Loucy (cell line): ENCODE results near the gene ELL2.
A peak's percentile ranks its signal among the peaks of the same experiment; 100 is the strongest.

Experiments
- H2AFZ ChIP-seq: fragments of 200-600 bp; sonication (generic); 2 replicates; pipeline ENCODE4 v1.6.0; 2016; ENCODE audit warnings: antibody characterized with exemption, mild to moderate bottlenecking, low read length, moderate library complexity
- H3F3A ChIP-seq: fragments of 200-600 bp; 2 replicates; pipeline ENCODE4 v1.6.0; 2016; ENCODE audit warnings: antibody characterized with exemption, low read depth, mild to moderate bottlenecking
- H3K27me3 ChIP-seq: fragments of 200-600 bp; sonication (generic); 2 replicates; pipeline ENCODE4 v1.6.1; 2014; ENCODE audit warnings: low read length, mild to moderate bottlenecking; ENCODE audit not compliant: insufficient read depth, poor library complexity, severe bottlenecking
- H3K36me3 ChIP-seq: fragments of 200-600 bp; sonication (generic); 2 replicates; pipeline ENCODE4 v1.6.1; 2016; ENCODE audit warnings: low read length; ENCODE audit not compliant: insufficient read depth
- H3K4me1 ChIP-seq: fragments of 200-600 bp; sonication (generic); 2 replicates; pipeline ENCODE4 v1.5.1; 2014; ENCODE audit warnings: low read length, mild to moderate bottlenecking; ENCODE audit not compliant: insufficient read depth, poor library complexity, severe bottlenecking
- H3K4me2 ChIP-seq: fragments of 200-600 bp; sonication (generic); 2 replicates; pipeline ENCODE4 v1.6.0; 2014; ENCODE audit warnings: antibody characterized with exemption, low read length, low read depth, mild to moderate bottlenecking; ENCODE audit not compliant: poor library complexity, severe bottlenecking
- H3K4me3 ChIP-seq: fragments of 200-600 bp; sonication (generic); 2 replicates; pipeline ENCODE4 v1.5.1; 2014; ENCODE audit warnings: low read length, mild to moderate bottlenecking, mixed read lengths; ENCODE audit not compliant: poor library complexity, severe bottlenecking
- H3K79me2 ChIP-seq: fragments of 200-600 bp; sonication (generic); 2 replicates; pipeline ENCODE4 v1.6.1; 2014; ENCODE audit warnings: low read length; ENCODE audit not compliant: insufficient read depth
- H3K9ac ChIP-seq: fragments of 200-600 bp; sonication (generic); 2 replicates; pipeline ENCODE4 v1.6.0; 2014; ENCODE audit warnings: mild to moderate bottlenecking, low read depth, low read length, moderate library complexity; ENCODE audit not compliant: poor library complexity, severe bottlenecking
- H3K9me2 ChIP-seq: fragments of 200-600 bp; sonication (generic); replicated peaks from 2 replicates; pipeline ENCODE4 v1.6.1; 2016; ENCODE audit warnings: low read depth, low read length, mixed read lengths
- H3K9me3 ChIP-seq: fragments of 200-600 bp; sonication (generic); 2 replicates; pipeline ENCODE4 v1.6.1; 2014; ENCODE audit warnings: mild to moderate bottlenecking, antibody characterized with exemption, low read length, low read depth; ENCODE audit not compliant: insufficient read depth
- H4K20me1 ChIP-seq: fragments of 200-600 bp; sonication (generic); 2 replicates; pipeline ENCODE4 v1.6.0; 2014; ENCODE audit warnings: antibody characterized with exemption, low read length, mild to moderate bottlenecking; ENCODE audit not compliant: insufficient read depth, poor library complexity, severe bottlenecking
- CTCF ChIP-seq: fragments of 200-600 bp; sonication (generic); conservative IDR thresholded peaks from 2 replicates; pipeline ENCODE4 v1.5.1; 2014; ENCODE audit warnings: mild to moderate bottlenecking, antibody characterized with exemption, low read length
- EZH2phosphoT487 ChIP-seq: fragments of 200-600 bp; IDR thresholded peaks from 2 replicates; pipeline ENCODE4 v1.6.1; 2018; ENCODE audit warnings: antibody characterized with exemption, mild to moderate bottlenecking, moderate library complexity, borderline replicate concordance

Gene ELL2

DNA sequence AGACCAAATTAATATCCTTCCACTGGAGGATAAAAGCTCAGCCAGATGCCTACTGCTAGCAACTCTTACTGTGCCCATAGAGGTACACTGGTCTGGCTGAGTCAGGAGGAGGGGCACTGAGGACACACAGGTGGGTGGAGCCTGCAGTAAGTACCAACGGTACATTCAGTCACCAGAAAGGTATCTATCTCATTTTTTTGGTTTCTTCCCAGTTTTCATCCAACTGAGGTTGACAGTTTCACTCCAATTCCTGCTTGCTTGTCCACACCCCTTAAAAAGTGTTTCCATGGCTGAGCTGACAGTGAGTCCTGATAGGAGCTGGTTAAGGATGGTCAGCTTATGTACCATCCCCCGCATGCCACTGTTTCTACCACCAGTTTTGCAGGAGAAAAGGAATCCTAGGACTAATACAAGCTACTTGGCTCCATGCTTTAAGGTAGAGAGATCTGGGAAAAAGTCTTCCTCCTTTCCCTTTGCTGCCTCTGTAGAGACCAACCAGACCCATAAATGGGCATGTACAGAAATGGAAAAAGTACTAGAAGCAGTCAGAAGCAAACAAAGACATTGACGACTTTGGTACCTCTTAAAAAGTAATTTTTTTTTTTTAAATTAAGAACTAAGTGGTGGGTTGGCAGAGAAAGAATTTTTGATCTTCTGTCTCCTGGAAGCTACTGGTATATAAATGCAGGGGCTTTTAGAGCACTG, 3.2 kb downstream of the ELL2 start:
- Histone ChIP-seq H3K9me2 (no peaks in the 10 kb centered on the region), H3K79me2 (peaks cover 22% of the 10 kb centered on the region; the same call in 1 of the 2 replicates), H3K36me3 (no peaks in the 10 kb centered on the region), H3K9ac (no peak overlapping the region), H3K4me1 (peaks cover 50% of the 10 kb centered on the region), H4K20me1 (no peaks in the 10 kb centered on the region), H3K4me2 (peak overlapping the region; percentile 93), H3F3A (no peaks in the 10 kb centered on the region), H2AFZ (no peak overlapping the region), H3K27me3 (no peaks in the 10 kb centered on the region), H3K4me3 (peak overlapping the region; percentile 27), H3K9me3 (no peaks in the 10 kb centered on the region)
- TF ChIP-seq CTCF (no peak), EZH2phosphoT487 (no peak)

DNA sequence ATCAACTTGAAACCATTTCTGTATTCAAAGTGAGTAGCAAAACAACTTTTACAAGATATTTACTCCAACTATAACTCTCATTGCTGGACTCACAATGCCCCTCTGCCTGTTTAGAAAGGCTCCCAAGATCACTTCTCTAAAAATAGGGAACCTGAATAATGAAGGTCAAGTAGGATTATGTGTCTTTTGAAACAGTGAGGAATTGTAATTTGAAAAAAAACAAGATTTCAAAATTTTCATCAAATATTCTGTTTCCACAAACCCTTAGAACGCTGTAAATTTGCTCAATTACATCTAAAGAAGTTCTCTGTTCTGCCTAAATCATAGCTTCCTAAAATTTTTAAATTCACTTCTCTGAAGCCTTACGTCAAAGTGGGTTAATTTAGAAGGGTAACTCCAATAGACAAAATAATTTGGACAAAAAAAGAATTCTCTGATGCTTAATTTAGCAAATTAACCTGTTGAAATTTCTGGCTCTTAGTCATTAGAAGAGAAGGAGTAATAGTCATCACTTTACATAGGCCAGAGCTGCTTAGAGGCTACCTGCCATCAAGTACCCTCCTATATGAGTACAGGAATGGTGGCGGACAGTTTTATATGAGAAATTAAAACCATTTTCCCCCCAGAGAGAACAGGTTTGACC, 4.0 kb downstream of the ELL2 start:
- peaks cover 50% of the 10 kb centered on the region for H3K4me1 ChIP-seq
- no peaks in the 10 kb centered on the region for H4K20me1 ChIP-seq
- peak overlapping the region; percentile 93 for H3K4me2 ChIP-seq
- H3K27me3 ChIP-seq, result no peaks in the 10 kb centered on the region
- no peaks in the 10 kb centered on the region for H3K9me2 ChIP-seq
- peaks cover 22% of the 10 kb centered on the region; the same call in 1 of the 2 replicates for H3K79me2 ChIP-seq
- H3K36me3 ChIP-seq, result no peaks in the 10 kb centered on the region
- no peaks in the 10 kb centered on the region for H3K9me3 ChIP-seq
- TF ChIP-seq EZH2phosphoT487, result no peak
- TF ChIP-seq CTCF, result no peak
- H3F3A ChIP-seq, result no peaks in the 10 kb centered on the region
- no peak overlapping the region for H3K9ac ChIP-seq
- peak overlapping the region; percentile 27 for H3K4me3 ChIP-seq
- H2AFZ ChIP-seq, result no peak overlapping the region

- Histone ChIP-seq H2AFZ (no peak overlapping the region), H3K9me3 (no peaks in the 10 kb centered on the region), H3K4me2 (peak overlapping the region; percentile 93), H3K9me2 (no peaks in the 10 kb centered on the region), H3K4me3 (no peak overlapping the region), H3K4me1 (peaks cover 45% of the 10 kb centered on the region), H3K9ac (no peak overlapping the region), H4K20me1 (no peaks in the 10 kb centered on the region), H3K79me2 (peaks cover 22% of the 10 kb centered on the region; the same call in 1 of the 2 replicates), H3K27me3 (no peaks in the 10 kb centered on the region), H3K36me3 (no peaks in the 10 kb centered on the region), H3F3A (no peaks in the 10 kb centered on the region)
- TF ChIP-seq CTCF, result no peak
- TF ChIP-seq EZH2phosphoT487, result no peak
These were observed 4.8 kb downstream of the ELL2 start for GRCh38 chr5:95956900-95957293.
